Spleen (tissue), 7 donors: ENCODE results near the gene OXNAD1.

ENCODE experiments used
- POLR2A ChIP-seq, 3 donors: fragments of 450-650 bp; IDR thresholded peaks; one replicate each; pipeline ENCODE4 v1.5.1; 2017; ENCODE audit warnings: antibody characterized with exemption in 3 of 3, mild to moderate bottlenecking in 1 of 3
- POLR2AphosphoS5 ChIP-seq, 3 donors: sonication (generic); formaldehyde crosslinking; IDR thresholded peaks; one replicate each; pipeline ENCODE4 v1.5.1; 2017; ENCODE audit warnings: antibody characterized with exemption in 3 of 3
- TF ChIP-seq, protein P1 (sequence below), 11 experiments: fragments of 200-600 bp in 7 of 11; fragments of 450-650 bp in 4 of 11; sonication (generic) in 4 of 11; IDR thresholded peaks in 8 of 11; conservative IDR thresholded peaks in 3 of 11; 1 replicate in 7 of 11; 2 replicates in 4 of 11; pipeline versions ENCODE4 v1.4.0 to v1.8.0; 2016 to 2021; ENCODE audit warnings: antibody characterized with exemption in 11 of 11, inconsistent platforms in 4 of 11, mild to moderate bottlenecking in 1 of 11
- donor health status: DM: no; HTN: no; CAD: no; lungs with moderate emphysema.
- donor health status: DM: no; HTN: no; CAD: no.
- donor health status: DM: no; HTN: no; CAD: no.

DNA sequence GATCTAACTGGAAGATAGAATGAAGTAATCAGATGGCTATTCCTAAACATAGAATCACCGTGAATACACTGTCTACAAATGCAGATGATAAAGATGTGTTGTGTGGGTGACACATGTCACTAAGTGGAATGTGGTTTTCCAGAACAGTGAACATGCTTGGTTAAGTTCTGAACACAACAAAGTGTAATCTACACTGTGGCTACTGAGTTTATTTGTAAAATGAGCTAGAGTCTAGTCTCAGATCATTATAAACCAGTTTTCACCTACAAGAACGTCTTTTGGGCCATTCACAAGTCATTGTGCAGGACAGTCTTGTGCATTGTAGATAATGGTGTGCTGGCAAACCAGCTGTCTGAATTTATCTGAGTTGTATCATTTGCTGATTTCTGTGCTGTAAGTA is 35.3 kb downstream of the OXNAD1 start:
- TF ChIP-seq POLR2A (IDR thresholded peaks at IDR 0.05) (no peak), POLR2AphosphoS5 (IDR thresholded peaks at IDR 0.05) (no peak)
- TF ChIP-seq, protein P1, sequence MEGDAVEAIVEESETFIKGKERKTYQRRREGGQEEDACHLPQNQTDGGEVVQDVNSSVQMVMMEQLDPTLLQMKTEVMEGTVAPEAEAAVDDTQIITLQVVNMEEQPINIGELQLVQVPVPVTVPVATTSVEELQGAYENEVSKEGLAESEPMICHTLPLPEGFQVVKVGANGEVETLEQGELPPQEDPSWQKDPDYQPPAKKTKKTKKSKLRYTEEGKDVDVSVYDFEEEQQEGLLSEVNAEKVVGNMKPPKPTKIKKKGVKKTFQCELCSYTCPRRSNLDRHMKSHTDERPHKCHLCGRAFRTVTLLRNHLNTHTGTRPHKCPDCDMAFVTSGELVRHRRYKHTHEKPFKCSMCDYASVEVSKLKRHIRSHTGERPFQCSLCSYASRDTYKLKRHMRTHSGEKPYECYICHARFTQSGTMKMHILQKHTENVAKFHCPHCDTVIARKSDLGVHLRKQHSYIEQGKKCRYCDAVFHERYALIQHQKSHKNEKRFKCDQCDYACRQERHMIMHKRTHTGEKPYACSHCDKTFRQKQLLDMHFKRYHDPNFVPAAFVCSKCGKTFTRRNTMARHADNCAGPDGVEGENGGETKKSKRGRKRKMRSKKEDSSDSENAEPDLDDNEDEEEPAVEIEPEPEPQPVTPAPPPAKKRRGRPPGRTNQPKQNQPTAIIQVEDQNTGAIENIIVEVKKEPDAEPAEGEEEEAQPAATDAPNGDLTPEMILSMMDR (IDR thresholded peaks at IDR 0.05 in 8 of 11, conservative IDR thresholded peaks at IDR 0.05 in 3 of 11), result no peak
